B cell (primary cell): Measurements from ENCODE around the gene GATAD2A. TPM values are rescaled to one million over a fixed set of nuclear protein-coding genes. Genes with fewer than 3 reads are reported as not detected.

Experiments
- ATAC-seq: fragments of 200-7000 bp; cut with Tn5 transposase; one replicate; pipeline ENCODE4 v1.10.0; 2021; ENCODE audit warnings: low read depth, mild to moderate bottlenecking, moderate number of reproducible peaks, moderate library complexity
- CTCF ChIA-PET: fragments of 350-600 bp; sonication (Branson Sonifier 250); formaldehyde crosslinking; loops from one replicate; lab custom pipeline; 2021; ENCODE audit warnings: antibody characterized with exemption, inconsistent platforms; lab: Charles Lee
- POLR2A ChIA-PET: fragments of 350-600 bp; sonication (Branson Sonifier 250); formaldehyde crosslinking; loops from one replicate; lab custom pipeline; 2021; ENCODE audit warnings: antibody characterized with exemption; lab: Charles Lee
- DNase-seq: peaks from one replicate; pipeline ENCODE4 v3.0.0; 2013
- H2AFZ ChIP-seq: 2 replicates; pipeline ENCODE4 v1.6.1; 2012; ENCODE audit warnings: mild to moderate bottlenecking, low read depth, low read length; ENCODE audit not compliant: insufficient read depth, poor library complexity, severe bottlenecking
- H3K27ac ChIP-seq, 2 donors: 1 replicate in 1 of 2; 2 replicates in 1 of 2; pipeline ENCODE4 v1.5.1; 2012 to 2013; ENCODE audit warnings: low read length in 2 of 2, mild to moderate bottlenecking in 2 of 2, moderate library complexity in 1 of 2
- H3K27me3 ChIP-seq, 4 experiments: fragments of 200-600 bp in 1 of 4; sonication (generic) in 1 of 4; replicated peaks in 1 of 4; 1 replicate in 2 of 4; 2 replicates in 2 of 4; pipeline versions ENCODE4 v1.6.1 to v1.7.0; 2013 to 2016; ENCODE audit warnings: low read length in 3 of 4, mild to moderate bottlenecking in 2 of 4, mixed read lengths in 1 of 4, moderate library complexity in 1 of 4; ENCODE audit not compliant: insufficient read depth in 4 of 4, control insufficient read depth in 3 of 4; ENCODE audit errors: control extremely low read depth in 1 of 4
- H3K36me3 ChIP-seq, 2 experiments: replicated peaks in 1 of 2; 1 replicate in 1 of 2; 2 replicates in 1 of 2; pipeline versions ENCODE4 v1.6.1 to v1.7.1; 2013; ENCODE audit warnings: low read length in 1 of 2; ENCODE audit not compliant: insufficient read depth in 2 of 2, control insufficient read depth in 1 of 2; ENCODE audit errors: control extremely low read depth in 1 of 2, extremely low read depth in 1 of 2
- H3K4me1 ChIP-seq, 2 donors: fragments of 200-600 bp in 1 of 2; sonication (generic) in 1 of 2; 1 replicate in 1 of 2; 2 replicates in 1 of 2; pipeline versions ENCODE4 v1.5.1 to v1.6.1; 2013 to 2017; ENCODE audit warnings: low read length in 2 of 2; ENCODE audit not compliant: control insufficient read depth in 2 of 2, insufficient read depth in 2 of 2
- H3K4me2 ChIP-seq: replicated peaks from 2 replicates; pipeline ENCODE3; 2012; ENCODE audit warnings: mild to moderate bottlenecking, low read depth, low read length; ENCODE audit not compliant: poor library complexity, severe bottlenecking
- H3K4me3 ChIP-seq, 5 experiments: fragments of 200-600 bp in 1 of 5; sonication (generic) in 1 of 5; 1 replicate in 3 of 5; 2 replicates in 2 of 5; pipeline versions ENCODE4 v1.5.1 to v1.7.0; 2011 to 2016; ENCODE audit warnings: low read length in 4 of 5, mild to moderate bottlenecking in 4 of 5, low read depth in 2 of 5, control low read depth in 1 of 5, moderate library complexity in 1 of 5; ENCODE audit not compliant: insufficient read depth in 1 of 5; ENCODE audit errors: control extremely low read depth in 1 of 5, extremely low read depth in 1 of 5
- H3K79me2 ChIP-seq: fragments of 200-600 bp; sonication (generic); one replicate; pipeline ENCODE4 v1.6.0; 2016; ENCODE audit warnings: low read length; ENCODE audit not compliant: control insufficient read depth, insufficient read depth
- H3K9ac ChIP-seq: fragments of 200-600 bp; sonication (generic); 2 replicates; pipeline ENCODE4 v1.6.1; 2017; ENCODE audit warnings: mild to moderate bottlenecking, low read length, moderate library complexity
- H3K9me3 ChIP-seq, 3 donors: one replicate each; pipeline versions ENCODE4 v1.6.1 to v1.7.1; 2013; ENCODE audit warnings: low read length in 2 of 3; ENCODE audit not compliant: control insufficient read depth in 2 of 3, insufficient read depth in 1 of 3; ENCODE audit errors: control extremely low read depth in 1 of 3
- H4K20me1 ChIP-seq: 2 replicates; pipeline ENCODE4 v1.6.0; 2012; ENCODE audit warnings: mild to moderate bottlenecking, low read length; ENCODE audit not compliant: insufficient read depth, control insufficient read depth, poor library complexity, severe bottlenecking
- H3K27ac Mint-ChIP-seq: one replicate; pipeline ENCODE4 v1.8.0; 2021; ENCODE audit warnings: mixed read lengths
- H3K27me3 Mint-ChIP-seq: one replicate; pipeline ENCODE4 v1.8.0; 2021; ENCODE audit warnings: mixed read lengths
- H3K4me1 Mint-ChIP-seq: one replicate; pipeline ENCODE4 v1.8.0; 2021; ENCODE audit warnings: mixed read lengths
- H3K4me3 Mint-ChIP-seq: one replicate; pipeline ENCODE4 v1.8.0; 2021; ENCODE audit warnings: mixed read lengths
- H3K9me3 Mint-ChIP-seq: one replicate; pipeline ENCODE4 v1.8.0; 2022; ENCODE audit warnings: mixed read lengths; ENCODE audit not compliant: insufficient read depth
- CTCF ChIP-seq: fragments of 200-600 bp; IDR thresholded peaks from one replicate; pipeline ENCODE4 v1.8.0; 2022; ENCODE audit warnings: antibody characterized with exemption, mild to moderate bottlenecking
- EZH2 ChIP-seq: IDR thresholded peaks from 2 replicates; pipeline ENCODE4 v1.6.1; 2012; ENCODE audit warnings: borderline replicate concordance, low read depth, mild to moderate bottlenecking, moderate library complexity, low read length; ENCODE audit not compliant: insufficient read depth, poor library complexity, severe bottlenecking
- WGBS: methylation state at CpG from one replicate; pipeline ENCODE4 v1.1.5; 2013; ENCODE audit warnings: missing lambda C conversion rate; ENCODE audit not compliant: insufficient coverage; 5-methylcytosine and 5-hydroxymethylcytosine counted together
- intact Hi-C: fragments of 100-400 bp; cut with micrococcal nuclease; formaldehyde crosslinking; loops from one replicate; pipeline ENCODE4 v1.10.0; 2022
- polyA plus RNA-seq: library from polyadenylated mRNA; depleted of rRNA; stranded (reverse); fragments of >200 nt; gene quantifications from 2 replicates; pipeline ENCODE4 v1.2.3, GENCODE V29; 2012
- total RNA-seq, 2 donors: library from RNA; stranded (reverse); fragments of 120-200 nt in 1 of 2; gene quantifications; 1 replicate in 1 of 2; 2 replicates in 1 of 2; pipeline versions ENCODE4 v1.2.3 to v1.2.4, GENCODE V29; 2013 to 2022

GATAD2A gene
- total and polyA plus RNA-seq, 2 donors (not counting 1 experiment from before 2014, with no cell fraction given), result 28.8 to 76.3 TPM

- Histone ChIP-seq H3K36me3 (peaks cover 0 to 21% of the 10 kb centered on the region in 2 experiments), H3K4me1 (peaks cover 37 to 53% of the 10 kb centered on the region in 2 donors), H3K9ac (no peak overlapping the region), H3K79me2 (peaks cover 70% of the 10 kb centered on the region), H3K4me3 (no peak overlapping the region), H4K20me1 (peaks cover 7% of the 10 kb centered on the region), H3K9me3 (no peaks in the 10 kb centered on the region), H2AFZ (no peak overlapping the region), H3K27ac (peak overlapping the region in 1 of 2 donors; percentile 79), H3K4me2 (no peak overlapping the region), H3K27me3 (no peaks in the 10 kb centered on the region)
- 94% methylated on average over 8 of the region's 9 CpGs for WGBS
- Mint-ChIP-seq H3K9me3 (no peaks in the 10 kb centered on the region), H3K27me3 (no peaks in the 10 kb centered on the region), H3K27ac (peak overlapping the region; percentile 98), H3K4me3 (no peak overlapping the region), H3K4me1 (peaks cover 60% of the 10 kb centered on the region)
- intact Hi-C loops, result loop anchor here (5.0 kb wide), 1 partner anchor 45 kb away; no protein-coding TSS in a partner anchor
- DNase-seq, result no peak
- ATAC-seq, result no peak
- ChIA-PET CTCF (interaction anchor here (0.8 to 9.6 kb wide), 6 partner anchors 9 to 121 kb away, joined by 3 to 301 read pairs (median 4); partner anchors contain the start of gene GATAD2A), POLR2A (interaction anchor here (0.6 to 1.2 kb wide), 2 partner anchors 44 to 80 kb away, joined by 3 to 6 read pairs; no protein-coding TSS in a partner anchor)
- TF ChIP-seq EZH2, result no peak
- no peak for TF ChIP-seq CTCF
Measured at GRCh38 chr19:19487077-19487949, 81.8 kb downstream of the GATAD2A start.
